Renal cortex interstitium (tissue), 11 donors: ENCODE measurements around the gene SGO2. TPM values are rescaled to one million over a fixed set of nuclear protein-coding genes. Genes with fewer than 3 reads are reported as not detected.
"Not testable (repeated sequence)": the region's sequence is repeated elsewhere in the genome, so short reads cannot be mapped to it uniquely, and the experiment has no call there.

Experiments
- DNase-seq, 11 donors: peaks; one replicate each; pipeline ENCODE4 v3.0.0-alpha.2; 2013; ENCODE audit warnings: low read depth in 9 of 11, low spot score in 4 of 11; ENCODE audit errors: extremely low read depth in 1 of 11
- polyA plus RNA-seq, 3 donors: library from polyadenylated mRNA; unstranded; fragments of 120-200 nt; gene quantifications; one replicate each; pipeline ENCODE4 v1.2.1, GENCODE V29; 2013; ENCODE audit not compliant: insufficient read length in 3 of 3

The SGO2 gene
- polyA plus RNA-seq, 3 donors, result 12.7 to 19.2 (median 15.7) TPM

- no peak for DNase-seq
Measured at GRCh38 chr2:200506679-200507078, 19.3 kb upstream of the SGO2 start.

DNA sequence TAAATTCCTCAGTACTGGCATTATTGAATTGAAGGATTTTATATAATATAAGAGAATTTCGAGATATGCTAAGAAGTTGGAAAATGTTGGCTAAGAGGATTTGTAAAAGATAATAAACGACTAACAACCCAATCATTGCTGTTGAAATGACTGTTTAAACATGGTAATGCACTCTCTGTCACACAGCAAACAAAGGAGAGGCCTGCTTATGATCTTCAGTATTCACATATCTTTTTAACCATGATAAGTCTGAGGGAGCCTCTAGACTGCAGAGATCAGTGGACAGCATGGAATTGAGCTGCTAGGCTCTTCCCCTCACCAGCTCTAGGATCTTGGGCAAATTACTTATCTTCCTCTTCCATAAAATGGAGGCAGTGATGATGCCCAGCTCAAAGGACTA, 18.8 kb upstream of the SGO2 start:
- no peak for DNase-seq

DNA sequence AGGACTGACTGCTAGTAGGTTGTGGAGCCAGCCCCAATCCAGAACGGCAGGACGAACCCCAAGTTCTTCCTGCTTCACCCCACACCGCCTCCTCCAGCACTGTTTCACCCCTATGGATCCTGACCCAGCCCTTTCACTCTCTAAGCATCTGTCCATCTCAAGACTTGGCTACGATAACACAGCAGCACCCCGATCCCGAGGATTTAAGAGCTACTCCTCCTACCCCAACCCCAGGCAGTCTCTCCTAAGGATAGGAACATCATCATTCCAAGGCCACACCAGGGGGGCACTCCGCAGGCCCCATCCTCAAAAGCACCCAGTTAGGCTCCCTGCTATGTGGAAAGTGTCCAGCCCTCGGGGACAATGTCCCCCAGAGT, 16.8 kb upstream of the SGO2 start:
- DNase-seq, result peak in 1 of 11 donors; percentile 9

- DNase-seq, result peak; percentile 60 to 88 (median 81)
Measured at GRCh38 chr2:200509612-200510433, 16.2 kb upstream of the SGO2 start, which contains the start of gene KCTD18. Gene KCTD18 (minus strand): TSS chr2:200510068. CDS start chr2:200507016, 3,052 bp downstream.

DNA sequence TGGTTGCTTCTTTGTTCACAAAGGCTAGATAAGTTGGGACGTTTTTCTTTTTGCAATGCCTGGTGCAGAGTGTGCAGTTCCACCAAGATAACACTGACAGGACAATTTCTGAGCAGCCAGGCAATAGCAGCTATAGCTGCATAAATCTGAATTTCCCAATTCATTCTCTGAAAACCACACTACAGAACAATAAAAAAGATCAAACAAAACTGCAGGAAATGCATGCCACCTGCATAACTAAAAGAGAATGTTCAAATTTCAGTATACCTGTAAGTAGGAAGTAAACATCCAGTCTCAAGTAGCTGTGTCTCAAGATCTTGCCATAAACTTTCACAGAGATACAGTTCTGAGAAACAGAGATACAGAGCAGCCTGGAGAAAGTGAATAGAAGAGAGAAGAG, 10.9 kb upstream of the SGO2 start:
- DNase-seq, result no peak

GRCh38 chr2:200523158-200523557, 2.8 kb upstream of the SGO2 start:
- DNase-seq, result no peak

DNA sequence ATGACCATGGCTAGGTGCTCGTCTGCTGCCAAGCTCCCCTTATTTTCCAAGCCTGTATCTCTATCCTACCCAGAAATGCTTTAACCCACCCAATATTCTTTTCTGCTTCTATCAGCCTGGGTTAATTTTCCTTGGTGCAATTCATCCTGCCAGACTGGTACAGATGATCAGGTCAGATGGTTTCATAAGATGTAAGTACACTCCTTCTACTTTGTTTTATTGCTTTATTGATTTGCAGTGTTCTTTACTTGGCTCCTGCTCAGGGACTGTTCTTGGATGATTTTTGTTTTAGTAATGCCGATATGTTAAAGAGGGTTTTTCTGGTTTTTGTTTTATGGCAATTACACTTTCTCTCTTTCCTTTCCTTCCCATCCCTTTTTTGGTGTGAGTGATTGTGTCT, 2.4 kb upstream of the SGO2 start:
- no peak for DNase-seq

GRCh38 chr2:200525066-200525465, 941 bp upstream of the SGO2 start:
- no peak for DNase-seq

DNA sequence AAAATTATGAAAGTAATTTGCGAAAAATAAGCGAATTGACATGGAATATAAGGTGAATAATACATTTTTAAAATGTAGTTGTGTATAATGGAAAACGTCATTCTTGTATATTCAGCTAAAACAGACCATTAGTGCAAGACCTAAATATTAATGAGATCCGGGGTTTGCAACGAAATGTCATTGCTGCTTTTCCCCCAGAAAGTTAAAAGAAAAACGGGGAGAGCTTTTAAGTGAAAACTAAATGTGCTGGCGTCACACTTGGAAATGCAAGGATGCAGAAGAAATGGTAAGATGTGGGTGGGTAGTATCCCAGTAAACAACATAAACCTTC, 491 bp upstream of the SGO2 start:
- DNase-seq, result peak in 1 of 11 donors; percentile 15

DNA sequence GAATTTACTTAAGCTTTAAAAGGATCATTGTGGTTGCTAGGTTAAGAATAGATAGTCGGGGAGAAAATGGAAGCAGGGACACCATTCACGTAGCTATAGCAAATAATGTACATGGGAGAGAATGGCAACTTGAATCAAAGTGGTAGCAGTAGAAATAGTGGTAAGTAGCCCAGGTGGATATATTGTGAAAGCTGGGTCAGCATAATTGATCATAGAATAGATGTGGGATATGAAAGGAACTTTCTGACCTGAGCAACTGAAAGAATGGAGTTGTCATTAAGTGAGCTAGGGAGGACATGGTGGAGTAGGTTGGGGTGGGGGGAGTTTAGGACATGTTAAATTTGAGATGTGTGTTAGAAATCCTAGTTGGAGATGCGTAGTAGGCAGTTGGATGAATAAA, 2.2 kb downstream of the SGO2 start:
- DNase-seq, result no peak

- no peak for DNase-seq
Measured at GRCh38 chr2:200533754-200534153, 7.7 kb downstream of the SGO2 start.

DNA sequence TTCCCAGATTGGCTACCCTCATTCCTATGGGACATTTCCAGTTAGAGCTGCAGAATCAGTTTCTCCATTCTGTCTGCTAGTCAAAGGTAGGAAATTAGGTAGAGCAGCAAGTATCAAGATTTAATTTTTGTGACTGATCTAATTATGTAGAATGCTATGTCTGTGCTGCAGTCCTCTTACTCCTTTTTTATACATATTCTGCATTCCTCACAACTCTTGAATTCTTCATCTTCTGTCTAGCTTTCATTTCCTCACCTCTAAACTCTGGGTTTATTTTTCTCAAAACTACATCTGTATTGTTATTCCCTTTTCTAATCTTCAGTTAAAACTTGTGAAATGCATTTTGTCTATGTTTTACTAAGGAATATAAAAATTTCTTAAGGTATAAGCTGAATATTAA, 8.6 kb downstream of the SGO2 start:
- DNase-seq, result no peak

GRCh38 chr2:200538139-200538538, 12.1 kb downstream of the SGO2 start:
- no peak for DNase-seq

DNA sequence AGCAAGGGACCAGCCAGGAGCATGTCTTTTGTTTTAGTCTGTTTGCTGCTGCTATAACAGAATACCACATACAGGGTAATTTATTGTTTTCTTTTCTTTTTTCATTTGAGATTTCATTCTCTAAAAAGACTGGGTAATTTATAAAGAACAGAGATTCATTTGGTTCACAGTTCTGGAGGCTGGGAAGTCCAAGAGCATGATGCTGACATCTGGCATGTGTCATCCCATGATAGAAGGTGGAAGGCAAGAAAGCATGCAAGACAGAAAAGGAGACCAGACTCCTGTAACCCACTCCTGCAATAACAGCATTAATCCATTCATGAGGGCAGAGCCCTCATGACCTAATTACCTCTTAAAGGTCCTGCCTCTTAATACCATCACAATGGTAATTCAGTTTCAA, 14.8 kb downstream of the SGO2 start:
- DNase-seq, result no peak

DNA sequence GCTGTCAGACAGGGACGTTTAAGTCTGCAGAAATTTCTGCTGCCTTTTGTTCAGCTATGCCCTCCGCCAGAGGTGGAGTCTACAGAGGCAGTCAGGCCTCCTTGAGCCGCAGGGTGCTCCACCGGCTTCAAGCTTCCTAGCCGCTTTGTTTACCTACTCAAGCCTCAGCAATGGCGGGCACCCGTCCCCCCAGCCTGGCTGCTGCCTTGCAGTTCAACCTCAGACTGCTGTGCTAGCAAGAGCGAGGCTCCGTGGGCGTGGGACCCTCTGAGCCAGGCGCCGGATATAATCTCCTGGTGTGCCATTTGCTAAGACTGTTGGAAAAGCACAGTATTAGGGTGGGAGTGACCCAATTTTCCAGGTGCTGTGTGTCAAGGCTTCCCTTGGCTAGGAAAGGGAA, 40.6 kb downstream of the SGO2 start:
- DNase-seq, result not testable (repeated sequence)

DNA sequence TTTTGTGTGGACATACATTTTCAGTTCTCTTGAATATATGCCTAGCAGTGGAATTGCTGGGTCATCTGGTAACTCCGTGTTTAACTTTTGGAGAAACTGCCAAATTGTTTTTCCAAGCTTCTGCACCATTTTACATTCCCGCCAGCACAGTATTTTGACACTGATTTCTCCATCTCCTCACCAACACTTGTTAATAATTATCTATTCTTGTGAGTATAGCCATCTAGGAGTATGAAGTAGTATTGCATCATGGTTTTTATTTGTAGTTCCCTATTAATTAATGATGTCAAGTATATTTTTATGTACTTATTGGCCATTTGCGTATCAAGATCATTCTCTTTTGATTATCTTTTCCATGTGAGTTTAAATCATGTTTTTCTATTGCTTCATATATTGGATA, 41.9 kb downstream of the SGO2 start:
- DNase-seq, result no peak

- DNase-seq, result no peak
Measured at GRCh38 chr2:200575957-200576356, 50.0 kb downstream of the SGO2 start.

GRCh38 chr2:200577027-200577426, 51.0 kb downstream of the SGO2 start:
- DNase-seq, result no peak

DNA sequence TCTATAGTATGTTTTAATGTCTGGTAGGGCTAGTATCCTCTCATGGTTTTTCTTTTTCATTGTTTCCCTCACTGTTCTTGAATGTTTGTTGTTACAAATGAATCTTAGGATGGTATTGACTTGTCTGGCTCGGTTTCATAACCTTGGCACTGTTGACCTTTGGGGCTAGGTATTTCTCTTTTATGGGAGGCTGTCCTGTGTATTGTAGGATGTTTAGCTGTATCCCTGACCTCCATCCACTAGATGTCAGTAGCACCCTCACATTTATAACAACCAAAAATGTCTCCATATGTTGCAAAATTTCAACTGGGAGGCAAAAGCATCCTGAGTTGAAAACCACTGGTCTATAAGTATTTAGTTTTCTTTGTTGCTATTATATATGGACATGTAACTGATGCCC, 52.8 kb downstream of the SGO2 start:
- no peak for DNase-seq

DNA sequence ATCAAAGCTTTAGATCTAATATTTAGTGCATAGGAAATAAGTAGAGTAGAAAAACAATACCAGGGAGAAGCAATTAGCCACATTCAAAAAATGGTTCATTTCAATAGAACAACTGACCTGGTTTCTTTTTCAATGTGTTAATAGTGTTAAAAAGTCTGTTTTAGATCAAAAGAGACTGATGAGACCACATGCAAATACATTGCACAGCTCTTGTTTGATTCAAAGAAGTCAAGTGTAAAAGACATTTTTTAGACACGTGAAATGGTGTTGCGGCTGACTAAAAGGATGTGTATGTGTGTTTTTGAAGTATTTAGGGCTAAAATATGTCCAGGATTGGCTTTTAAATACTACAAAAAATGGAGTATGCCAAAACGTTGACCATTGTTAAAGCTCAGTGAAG, 58.6 kb downstream of the SGO2 start:
- no peak for DNase-seq

- no peak for DNase-seq
Measured at GRCh38 chr2:200585340-200585729, 59.3 kb downstream of the SGO2 start.
